ENCODE measurements around the gene METTL25B.

DNA sequence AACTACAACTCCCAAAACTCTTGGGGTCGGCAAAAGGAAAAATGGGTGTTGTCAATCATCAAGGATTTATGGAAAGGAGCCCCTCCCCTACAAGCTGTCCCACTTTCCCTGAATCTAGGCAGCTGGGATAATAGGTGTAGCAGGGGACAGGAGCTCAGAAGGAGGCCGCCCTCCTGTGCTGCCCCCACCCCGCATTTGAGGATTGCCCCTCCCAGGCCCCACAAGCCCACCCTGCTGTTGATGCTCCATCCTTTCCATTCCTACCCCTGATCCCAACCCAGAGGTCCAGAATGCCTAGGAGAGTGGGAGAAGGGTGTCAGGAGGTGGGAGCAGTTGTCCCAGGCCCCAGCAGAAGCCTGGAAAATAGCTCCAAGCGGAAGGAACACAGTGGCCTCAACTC, 14.5 kb downstream of the METTL25B start:
- no peak for TF ChIP-seq POLR2AphosphoS5 (IDR thresholded peaks at IDR 0.05; ENCODE audit: low read depth, low read length)
- TF ChIP-seq POLR2A (IDR thresholded peaks at IDR 0.05; ENCODE audit: low read depth, low read length), result no peak
- no peak for TF ChIP-seq SPI1 (IDR thresholded peaks at IDR 0.05; ENCODE audit: low read depth, low read length)
- no peak for TF ChIP-seq TAF1 (IDR thresholded peaks at IDR 0.05; ENCODE audit: low read depth, low read length)
